IPS-NIHi7 (cell line): ENCODE results near the gene PSMB9.
"Not testable (repeated sequence)": the region's sequence is repeated elsewhere in the genome, so short reads cannot be mapped to it uniquely, and the experiment has no call there.

Source experiments
- DNase-seq: peaks from one replicate; pipeline ENCODE4 v3.0.0; 2012; ENCODE audit warnings: mixed read lengths; ENCODE audit errors: extremely low spot score

PSMB9 gene

GRCh38 chr6:32853541-32854375, at the start of gene PSMB9, which contains the start of gene TAP1:
PSMB9 (plus strand) TSS chr6:32854192; CDS start chr6:32854230, 38 bp downstream.
TAP1 (minus strand) TSS chr6:32853704; CDS start chr6:32853636, 68 bp downstream.
- peak; percentile 93 for DNase-seq

- not testable (repeated sequence) for DNase-seq
Measured at GRCh38 chr6:32805404-32805803, 48.6 kb upstream of the PSMB9 start.

- peak; percentile 23 for DNase-seq
Measured at GRCh38 chr6:32807020-32807580, 46.9 kb upstream of the PSMB9 start.

DNA sequence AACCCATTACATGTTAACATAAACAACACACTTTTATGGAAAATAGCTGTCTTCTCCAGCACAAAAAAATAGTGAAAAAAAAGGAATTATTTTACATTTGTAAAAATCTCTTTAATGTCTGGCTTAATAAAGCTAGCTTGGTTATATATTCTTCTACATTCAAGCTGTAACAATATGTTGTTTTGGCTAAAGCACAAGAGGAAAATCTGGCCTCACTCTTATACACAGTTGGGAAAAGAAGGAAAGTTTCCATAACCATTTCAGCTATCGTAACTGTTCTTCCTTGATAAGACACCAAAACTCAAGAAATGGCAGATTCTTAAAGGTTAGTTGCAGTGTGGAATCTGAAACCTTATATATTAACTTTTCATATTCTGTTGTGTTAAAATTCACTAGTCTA, 44.8 kb upstream of the PSMB9 start:
- no peak for DNase-seq

GRCh38 chr6:32814145-32814544, 39.8 kb upstream of the PSMB9 start:
- no peak for DNase-seq

GRCh38 chr6:32815115-32815514, 38.9 kb upstream of the PSMB9 start:
- DNase-seq = no peak

GRCh38 chr6:32815996-32816395, 38.0 kb upstream of the PSMB9 start:
- DNase-seq = no peak

GRCh38 chr6:32816746-32817204, 37.2 kb upstream of the PSMB9 start, which contains the start of gene HLA-DOB:
HLA-DOB (minus strand) TSS chr6:32817002; CDS start chr6:32816951, 51 bp downstream.
- DNase-seq = peak; percentile 35

DNA sequence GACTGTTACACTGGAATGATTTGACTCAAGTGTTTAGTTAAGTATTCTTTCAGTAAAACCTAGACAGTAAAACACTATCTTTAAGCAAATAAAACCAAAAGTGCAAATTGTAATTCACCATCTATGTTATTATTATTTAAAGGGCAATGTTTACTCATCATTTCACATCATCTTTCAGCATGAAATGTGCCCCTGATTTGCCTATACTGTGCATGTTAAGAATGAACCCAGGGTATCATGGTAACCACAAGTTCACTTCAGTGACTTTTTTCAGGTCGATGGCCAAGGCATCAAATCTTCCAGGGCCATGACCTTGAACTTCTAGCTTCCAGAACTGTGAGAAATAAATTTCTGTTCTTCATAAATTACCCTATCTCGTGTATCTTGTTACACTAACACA, 35.1 kb upstream of the PSMB9 start:
- DNase-seq = no peak

- DNase-seq = no peak
Measured at GRCh38 chr6:32819729-32820128, 34.3 kb upstream of the PSMB9 start.

DNA sequence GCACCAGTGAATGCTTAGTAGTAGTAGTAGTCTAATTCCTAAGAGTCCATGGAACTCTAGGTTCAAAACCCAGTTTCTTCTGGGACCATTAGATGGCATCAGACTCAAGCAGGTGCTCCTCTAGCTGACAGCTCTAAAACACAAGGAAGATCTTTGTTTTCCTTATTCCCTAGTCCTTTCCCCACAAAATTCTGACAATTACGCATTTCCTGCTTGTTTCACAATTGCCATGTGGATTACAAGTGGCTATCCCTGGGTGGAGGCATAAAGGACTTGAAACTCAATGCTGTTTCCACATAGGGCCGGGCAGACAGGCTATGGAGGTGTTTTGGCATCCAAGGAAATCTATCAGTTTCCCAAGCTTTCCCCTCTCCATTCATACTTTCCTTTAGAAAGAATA, 28.0 kb upstream of the PSMB9 start:
- peak; percentile 32 for DNase-seq

DNA sequence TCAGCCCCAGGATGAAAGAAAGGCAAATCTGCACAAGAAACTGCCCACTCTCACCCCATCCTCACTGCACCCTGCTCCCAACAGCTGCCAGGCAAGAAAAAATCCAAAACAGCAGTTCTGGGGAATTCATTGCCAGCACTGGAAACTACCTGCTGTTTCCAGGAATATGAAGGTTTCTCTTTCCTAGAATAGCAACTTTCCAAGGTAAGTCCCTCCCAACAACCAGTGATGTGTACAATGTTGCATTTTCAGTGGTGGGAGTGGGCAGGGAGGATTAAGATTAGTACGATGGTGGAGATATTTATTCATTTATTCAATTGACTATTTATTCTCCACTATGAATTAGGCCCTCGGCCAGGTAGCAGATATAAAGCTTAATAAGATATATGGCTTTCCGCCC, 27.0 kb upstream of the PSMB9 start:
- no peak for DNase-seq

DNA sequence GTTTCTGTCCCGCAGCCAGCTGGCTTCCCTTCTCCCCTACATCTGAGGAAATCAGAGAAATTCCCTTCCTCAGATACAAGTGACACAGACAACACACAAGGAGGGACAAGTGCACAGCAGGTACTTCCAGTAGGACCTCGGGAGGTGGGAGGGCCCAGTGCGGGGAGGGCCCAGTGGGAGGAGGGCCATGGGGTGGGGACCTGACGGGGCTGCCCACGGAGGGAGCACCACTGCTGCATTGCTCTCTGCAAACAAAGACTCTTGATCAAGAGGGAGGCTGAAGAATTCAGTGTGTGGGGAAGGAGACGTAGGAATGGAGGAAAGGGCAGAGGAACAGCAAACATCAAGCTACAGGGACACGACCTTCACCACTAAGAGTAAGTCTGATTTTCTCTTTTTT, 24.5 kb upstream of the PSMB9 start:
- no peak for DNase-seq

DNA sequence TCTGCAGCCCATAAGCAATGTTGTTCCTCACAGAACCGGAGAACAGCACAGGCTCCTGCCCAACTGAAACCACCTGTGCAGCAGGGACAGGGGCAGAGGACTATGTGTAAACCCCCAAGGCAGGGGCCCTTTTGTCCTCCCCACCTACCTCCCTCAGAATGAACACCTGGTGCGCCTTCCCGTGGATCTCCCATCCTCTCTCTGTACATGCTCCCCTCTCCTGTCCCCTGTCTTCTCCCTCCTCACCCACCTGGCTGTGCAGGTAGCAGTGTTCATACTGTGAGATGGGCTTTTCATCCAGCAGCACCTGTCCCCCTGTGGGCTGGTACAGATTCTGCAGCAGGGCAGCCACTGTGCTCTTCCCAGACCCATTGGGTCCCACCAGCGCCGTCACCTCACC, 24.0 kb upstream of the PSMB9 start:
- no peak for DNase-seq

GRCh38 chr6:32830936-32831335, 23.1 kb upstream of the PSMB9 start:
- DNase-seq = no peak

DNA sequence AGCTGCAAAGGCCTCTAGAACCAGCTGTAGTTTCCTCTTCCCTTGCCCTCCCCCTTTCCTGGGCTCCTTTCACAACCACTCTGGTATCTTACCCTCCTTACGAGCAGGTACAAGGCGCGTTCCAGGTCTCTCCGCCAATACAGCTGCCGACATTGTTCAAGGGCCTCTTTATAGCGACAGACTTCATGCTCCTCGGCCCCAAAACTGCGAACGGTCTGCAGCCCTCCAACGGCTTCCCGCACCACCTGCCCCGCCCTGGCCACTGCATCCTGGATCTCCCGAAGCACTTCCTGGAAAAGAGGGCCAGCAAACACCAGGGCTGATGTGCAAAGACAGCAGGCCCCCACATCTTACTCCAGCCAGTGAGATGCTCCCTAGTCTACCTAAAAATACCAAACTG, 21.5 kb upstream of the PSMB9 start:
- no peak for DNase-seq

- no peak for DNase-seq
Measured at GRCh38 chr6:32833664-32834063, 20.3 kb upstream of the PSMB9 start.

DNA sequence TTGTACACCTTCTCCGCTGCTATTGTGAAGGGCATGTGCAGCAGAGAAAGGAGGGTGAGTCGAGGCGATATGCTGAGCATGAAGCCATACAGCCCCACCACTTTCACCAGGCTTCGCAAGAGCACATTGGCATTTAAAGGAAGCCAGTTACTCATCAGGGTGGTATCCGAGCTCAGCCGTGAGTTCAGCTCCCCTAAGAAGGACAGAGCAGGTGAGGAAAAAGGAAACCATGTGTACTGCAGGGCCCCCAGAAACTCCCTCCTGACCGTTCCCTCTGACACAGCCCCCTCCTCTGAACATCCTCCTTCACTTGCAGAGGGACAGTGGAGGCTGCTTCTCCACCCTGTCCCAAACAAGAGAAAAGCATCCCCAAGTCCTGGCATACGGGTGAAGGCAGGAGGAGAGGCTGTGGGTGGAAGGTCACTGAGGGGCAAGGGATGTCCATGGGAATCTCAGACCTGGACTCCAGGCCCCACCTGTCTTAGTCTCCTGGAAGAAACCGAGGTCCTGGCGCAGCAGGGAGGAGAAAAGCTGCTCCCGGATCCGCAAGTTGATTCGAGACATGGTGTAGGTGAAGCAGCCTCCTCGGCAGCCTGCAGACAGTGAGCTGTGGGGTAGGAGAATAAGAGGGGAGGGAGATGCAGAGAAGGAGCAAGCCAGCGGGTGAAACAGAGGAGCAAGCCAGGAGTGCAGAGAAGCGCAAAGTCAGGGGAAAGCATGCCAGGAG, 18.7 kb upstream of the PSMB9 start:
- no peak for DNase-seq

DNA sequence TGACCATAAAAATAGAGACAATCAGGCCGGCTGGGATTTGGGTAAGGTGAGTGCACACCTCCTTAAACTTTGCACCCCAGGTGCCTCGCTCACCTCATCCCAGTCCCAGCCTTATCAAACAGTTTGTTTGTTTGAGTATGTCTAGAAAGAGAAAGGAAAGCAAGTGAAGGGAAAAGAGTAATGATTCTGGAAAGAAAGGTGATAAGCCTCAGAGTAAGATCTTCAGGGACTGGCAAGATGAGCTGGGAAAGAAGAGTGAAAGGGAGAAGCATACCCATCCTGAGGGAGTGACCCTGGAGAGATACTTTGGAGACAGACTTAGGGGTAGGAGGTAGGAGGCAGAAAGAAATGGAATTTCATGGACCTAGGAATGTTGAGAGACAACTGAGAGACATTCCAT, 17.1 kb upstream of the PSMB9 start:
- no peak for DNase-seq

GRCh38 chr6:32837651-32838113, 16.3 kb upstream of the PSMB9 start:
- no peak for DNase-seq

- peak; percentile 94 for DNase-seq
Measured at GRCh38 chr6:32838114-32838958, 15.7 kb upstream of the PSMB9 start, which contains the start of gene TAP2. TAP2 (minus strand) TSS chr6:32838739; CDS start chr6:32838233, 506 bp downstream.
